ENCODE measurements around the gene PAX6. TPM values are rescaled to one million over a fixed set of nuclear protein-coding genes. Genes with fewer than 3 reads are reported as not detected.

PAX6 gene
- polyA plus RNA-seq, 1 of the 3 experiments (the other 2 are of a cell fraction) = not detected

- Histone ChIP-seq H3K27ac (ENCODE audit: low read depth in 2 of 2, low read length in 1 of 2) (no peak overlapping the region), H3F3A (replicated peaks; ENCODE audit: insufficient read depth) (no peaks in the 10 kb centered on the region), H2AFZ (ENCODE audit: low read depth) (no peak overlapping the region), H4K20me1 (ENCODE audit: insufficient read depth) (no peaks in the 10 kb centered on the region), H3K36me3 (replicated peaks in 1 of 2; ENCODE audit: control insufficient read depth in 1 of 2, insufficient read depth in 2 of 2, low read length in 1 of 2) (no peaks in the 10 kb centered on the region), H3K9me3 (no peaks in the 10 kb centered on the region), H3K4me3 (ENCODE audit: low read depth in 2 of 2, low read length in 1 of 2) (no peak overlapping the region), H3K4me1 (ENCODE audit: control insufficient read depth in 1 of 2, insufficient read depth in 2 of 2, low read depth in 1 of 2, low read length in 1 of 2) (peaks cover 0 to 5% of the 10 kb centered on the region in 2 experiments; a peak in 2 of 4 replicates), H3K27me3 (ENCODE audit: insufficient read depth) (peaks cover 100% of the 10 kb centered on the region), H3K79me2 (ENCODE audit: insufficient read depth) (no peaks in the 10 kb centered on the region), H3K9me2 (no peaks in the 10 kb centered on the region), H3K9ac (no peak overlapping the region), H3K4me2 (no peak overlapping the region)
- CTCF ChIA-PET = interaction anchor here (0.8 kb wide), 1 partner anchor 91 kb away, joined by 3 read pairs; no protein-coding TSS in a partner anchor
- POLR2A ChIA-PET = no interaction called here
- 11% methylated on average over 8 of the region's 8 CpGs for WGBS (ENCODE audit: low lambda C conversion rate)
- DNase-seq = peak; percentile 16
- no peak for TF ChIP-seq EP300 (IDR thresholded peaks at IDR 0.05; ENCODE audit: borderline replicate concordance in 1 of 2, low read depth in 1 of 2, low read length in 1 of 2)
- no peak for TF ChIP-seq GABPA (IDR thresholded peaks at IDR 0.05; ENCODE audit: low read depth)
- TF ChIP-seq PBX3 (IDR thresholded peaks at IDR 0.05) = no peak
- no peak for TF ChIP-seq NRF1 (IDR thresholded peaks at IDR 0.05; ENCODE audit: low read depth, low read length)
- no peak for TF ChIP-seq GATA2 (CRISPR knock-in tag; IDR thresholded peaks at IDR 0.05)
- no peak for TF ChIP-seq TEAD4 (IDR thresholded peaks at IDR 0.05; ENCODE audit: borderline replicate concordance, insufficient read depth)
- no peak for TF ChIP-seq MEF2A (IDR thresholded peaks at IDR 0.05; ENCODE audit: borderline replicate concordance, low read depth)
- no peak for TF ChIP-seq MAX (IDR thresholded peaks at IDR 0.05; ENCODE audit: low read depth)
- no peak for TF ChIP-seq FOXJ3 (CRISPR knock-in tag; IDR thresholded peaks at IDR 0.05)
- TF ChIP-seq RFX5 (IDR thresholded peaks at IDR 0.05; ENCODE audit: low read length) = no peak
- TF ChIP-seq MXI1 (IDR thresholded peaks at IDR 0.05; ENCODE audit: low read depth, low read length) = no peak
- TF ChIP-seq TCF12 (IDR thresholded peaks at IDR 0.05) = no peak
These were observed 10.6 kb upstream of the PAX6 start for GRCh38 chr11:31821766-31822165.

GRCh38 chr11:31821235-31821764 is 10.2 kb upstream of the PAX6 start:
- whole genome bisulfite sequencing (ENCODE audit: low lambda C conversion rate) = 10% methylated on average over 5 of the region's 5 CpGs
- no peaks in the 10 kb centered on the region for H3K9me3 ChIP-seq
- no peaks in the 10 kb centered on the region for H3K79me2 ChIP-seq (ENCODE audit: insufficient read depth)
- no peak for TF ChIP-seq ELF1 (IDR thresholded peaks at IDR 0.05)
- TF ChIP-seq FOSL2 (IDR thresholded peaks at IDR 0.05; ENCODE audit: borderline replicate concordance, low read depth) = no peak
- no peak for TF ChIP-seq ZBTB33 (IDR thresholded peaks at IDR 0.05; ENCODE audit: borderline replicate concordance, low read depth)
- TF ChIP-seq EZH2phosphoT487 (IDR thresholded peaks at IDR 0.05; ENCODE audit: borderline replicate concordance, low read depth) = peak; percentile 62; the same call in 1 of the 2 replicates
- H3F3A ChIP-seq (replicated peaks; ENCODE audit: insufficient read depth) = no peaks in the 10 kb centered on the region
- no peak overlapping the region for H2AFZ ChIP-seq (ENCODE audit: low read depth)
- no peak overlapping the region for H3K9ac ChIP-seq
- ChIA-PET CTCF (interaction anchor here (0.8 kb wide), 1 partner anchor 90 kb away, joined by 3 read pairs; no protein-coding TSS in a partner anchor), POLR2A (no interaction called here)
- H3K9me2 ChIP-seq = no peaks in the 10 kb centered on the region
- H3K27me3 ChIP-seq (ENCODE audit: insufficient read depth) = peaks cover 100% of the 10 kb centered on the region
- H3K27ac ChIP-seq (ENCODE audit: low read depth in 2 of 2, low read length in 1 of 2) = no peak overlapping the region
- no peak overlapping the region for H3K4me3 ChIP-seq (ENCODE audit: low read depth in 2 of 2, low read length in 1 of 2)
- 0 out of 2 replicates have a peak, but pooled peaks cover 4% of the 10 kb centered on the region for H4K20me1 ChIP-seq (ENCODE audit: insufficient read depth)
- H3K36me3 ChIP-seq (replicated peaks in 1 of 2; ENCODE audit: control insufficient read depth in 1 of 2, insufficient read depth in 2 of 2, low read length in 1 of 2) = no peaks in the 10 kb centered on the region
- H3K4me2 ChIP-seq = no peak overlapping the region
- peaks cover 0 to 10% of the 10 kb centered on the region in 2 experiments; a peak in 2 of 4 replicates for H3K4me1 ChIP-seq (ENCODE audit: control insufficient read depth in 1 of 2, insufficient read depth in 2 of 2, low read depth in 1 of 2, low read length in 1 of 2)
- no peak for DNase-seq
